SK-N-MC (cell line): ENCODE measurements around the gene TMEM44.
"Not testable (repeated sequence)": the region's sequence is repeated elsewhere in the genome, so short reads cannot be mapped to it uniquely, and the experiment has no call there.

Experiments used
- DNase-seq: peaks from one replicate; pipeline ENCODE4 v3.0.0-alpha.2; 2011; ENCODE audit warnings: low read depth, low spot score
- H3K27ac ChIP-seq: fragments of 200-600 bp; sonication (generic); 2 replicates; pipeline ENCODE4 v1.5.1; 2016; ENCODE audit warnings: mixed run types
- H3K36me3 ChIP-seq: fragments of 200-600 bp; sonication (generic); 2 replicates; pipeline ENCODE4 v1.6.1; 2017; ENCODE audit warnings: antibody characterized with exemption, low read length, mixed read lengths; ENCODE audit not compliant: insufficient read depth
- H3K4me3 ChIP-seq: fragments of 200-600 bp; sonication (generic); 2 replicates; pipeline ENCODE4 v1.5.1; 2016
- H3K9ac ChIP-seq: fragments of 200-600 bp; sonication (generic); 2 replicates; pipeline ENCODE4 v1.8.0; 2017; ENCODE audit warnings: mixed run types, mixed read lengths; ENCODE audit not compliant: insufficient read length
- H3K9me3 ChIP-seq: fragments of 200-600 bp; sonication (generic); 2 replicates; pipeline ENCODE4 v1.6.1; 2017; ENCODE audit warnings: low read depth, mild to moderate bottlenecking, antibody characterized with exemption, low read length, moderate library complexity, mixed read lengths
- EZH2 ChIP-seq: fragments of 200-600 bp; sonication (generic); IDR thresholded peaks from one replicate; pipeline ENCODE4 v1.6.1; 2017; ENCODE audit warnings: antibody characterized with exemption
- FOXP2 ChIP-seq: optimal IDR thresholded peaks from 2 replicates; pipeline ENCODE3; 2011; ENCODE audit warnings: mild to moderate bottlenecking, moderate library complexity; ENCODE audit not compliant: insufficient read depth; ENCODE audit errors: extremely low read length, control extremely low read depth
- POLR2AphosphoS5 ChIP-seq: IDR thresholded peaks from 2 replicates; pipeline ENCODE4 v1.6.1; 2012; ENCODE audit warnings: mild to moderate bottlenecking, low read depth, low read length, borderline replicate concordance

The TMEM44 gene

DNA sequence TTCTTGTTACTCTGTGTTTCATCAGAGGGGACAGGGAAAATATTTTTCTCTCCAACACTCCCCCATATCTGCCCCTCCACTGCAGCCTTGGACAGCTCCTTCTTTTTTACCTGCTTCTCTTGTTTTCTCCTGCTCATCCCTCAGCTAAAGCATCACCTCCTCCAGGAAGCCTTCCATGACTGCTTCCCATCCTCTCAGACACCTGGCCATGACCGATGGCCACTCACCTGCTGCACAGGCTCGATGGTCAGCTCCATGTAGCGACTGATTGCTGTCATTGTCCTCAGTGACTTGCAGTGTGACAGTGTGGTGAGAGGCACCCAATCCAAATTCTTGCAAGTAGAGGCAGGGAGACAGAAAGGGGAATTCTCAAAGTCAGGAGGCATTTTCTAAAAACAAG is 22.5 kb downstream of the TMEM44 start:
- Histone ChIP-seq H3K27ac (no peak overlapping the region), H3K36me3 (peaks cover 6% of the 10 kb centered on the region; the same call in 1 of the 2 replicates), H3K9ac (no peak overlapping the region), H3K9me3 (no peaks in the 10 kb centered on the region), H3K4me3 (no peak overlapping the region)
- no peak for TF ChIP-seq FOXP2
- no peak for TF ChIP-seq EZH2
- TF ChIP-seq POLR2AphosphoS5 = no peak
- DNase-seq = no peak

DNA sequence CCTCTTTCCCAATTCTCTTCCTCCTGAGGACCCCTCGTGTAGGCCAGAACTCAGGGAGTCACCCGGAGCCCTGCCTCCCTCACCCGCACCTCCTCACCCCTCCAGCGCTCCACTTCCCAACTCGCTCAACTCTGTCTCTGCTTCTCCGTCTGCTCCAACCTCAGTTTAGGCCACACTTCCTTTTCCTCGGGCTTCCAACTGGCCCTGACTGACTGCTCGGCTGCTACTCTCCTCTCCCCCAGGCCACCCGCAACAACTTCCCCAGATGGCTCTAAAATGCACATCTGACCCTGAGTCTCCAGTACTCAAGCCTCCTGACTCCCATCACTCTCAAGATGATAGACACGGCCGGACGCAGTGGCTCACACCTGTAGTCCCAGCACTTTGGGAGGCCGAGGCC is 23.6 kb downstream of the TMEM44 start:
- H3K36me3 ChIP-seq = peaks cover 3% of the 10 kb centered on the region; the same call in 1 of the 2 replicates
- H3K4me3 ChIP-seq = no peak overlapping the region
- no peak overlapping the region for H3K27ac ChIP-seq
- H3K9me3 ChIP-seq = no peaks in the 10 kb centered on the region
- H3K9ac ChIP-seq = no peak overlapping the region
- no peak for DNase-seq
- TF ChIP-seq EZH2 (no peak), FOXP2 (no peak), POLR2AphosphoS5 (no peak)

DNA sequence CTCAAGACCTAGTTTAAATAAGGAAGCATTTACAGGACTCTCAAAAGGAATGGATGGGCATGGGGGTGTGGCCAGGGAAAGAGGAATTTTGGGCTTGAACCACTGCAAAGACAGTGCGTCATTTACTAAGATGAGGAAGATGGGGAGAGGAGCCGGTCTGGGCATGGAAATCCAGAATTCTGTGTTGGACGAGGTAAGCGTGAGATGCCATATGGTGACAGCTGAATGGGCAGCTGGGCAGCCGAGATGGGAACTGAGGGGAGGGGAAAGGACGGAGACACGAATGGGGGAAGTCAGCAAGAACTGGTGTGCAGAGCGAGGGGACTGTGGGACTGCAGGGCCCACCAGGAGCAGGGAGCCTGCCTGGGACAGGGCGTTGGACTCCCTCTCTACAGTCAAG is 24.2 kb downstream of the TMEM44 start:
- Histone ChIP-seq H3K36me3 (peaks cover 4% of the 10 kb centered on the region; the same call in 1 of the 2 replicates), H3K27ac (no peak overlapping the region), H3K9me3 (no peaks in the 10 kb centered on the region), H3K4me3 (no peak overlapping the region), H3K9ac (no peak overlapping the region)
- TF ChIP-seq EZH2 = no peak
- no peak for TF ChIP-seq POLR2AphosphoS5
- no peak for TF ChIP-seq FOXP2
- DNase-seq = no peak

DNA sequence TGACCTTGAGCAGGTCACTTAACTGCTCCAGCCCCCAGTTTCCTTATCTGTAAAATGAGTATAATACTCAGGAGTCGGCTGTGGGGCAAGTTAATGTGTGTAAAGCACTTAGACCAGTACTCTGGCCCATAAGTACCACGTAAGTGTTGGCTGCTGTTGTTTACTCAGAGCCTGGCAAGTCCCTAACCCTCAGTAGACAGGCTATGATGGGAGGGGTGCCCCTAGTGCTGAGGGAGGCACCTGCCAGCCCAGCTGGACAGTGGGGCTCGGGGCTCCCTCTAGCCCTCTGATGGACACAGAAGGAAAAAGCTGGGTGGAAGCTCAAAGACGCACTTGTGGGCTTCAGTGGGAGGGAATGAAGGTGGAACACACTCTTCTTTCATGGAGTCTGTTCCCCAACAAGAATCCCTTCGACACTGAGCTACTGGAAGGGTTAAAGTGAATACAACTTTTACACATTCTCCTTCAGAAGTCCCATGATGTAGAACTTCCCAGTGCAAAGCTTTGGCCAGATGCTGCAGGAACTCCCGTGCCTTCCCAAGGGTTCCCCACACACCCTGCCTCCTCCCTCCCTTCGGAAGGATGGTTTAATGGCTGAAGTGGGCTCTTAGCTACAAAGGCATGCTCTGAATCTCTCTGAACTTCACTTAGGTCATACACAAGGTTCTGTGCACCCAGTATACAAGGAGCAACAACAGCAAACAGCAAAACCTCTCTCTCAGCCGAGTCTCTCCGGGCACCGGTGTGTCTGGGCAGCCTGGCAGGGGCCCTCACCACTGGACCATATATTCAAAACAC is 25.4 kb downstream of the TMEM44 start:
- no peak for DNase-seq
- Histone ChIP-seq H3K4me3 (no peak overlapping the region), H3K9ac (no peak overlapping the region), H3K9me3 (no peaks in the 10 kb centered on the region), H3K27ac (no peak overlapping the region), H3K36me3 (peaks cover 4% of the 10 kb centered on the region; the same call in 1 of the 2 replicates)
- no peak for TF ChIP-seq FOXP2
- no peak for TF ChIP-seq EZH2

DNA sequence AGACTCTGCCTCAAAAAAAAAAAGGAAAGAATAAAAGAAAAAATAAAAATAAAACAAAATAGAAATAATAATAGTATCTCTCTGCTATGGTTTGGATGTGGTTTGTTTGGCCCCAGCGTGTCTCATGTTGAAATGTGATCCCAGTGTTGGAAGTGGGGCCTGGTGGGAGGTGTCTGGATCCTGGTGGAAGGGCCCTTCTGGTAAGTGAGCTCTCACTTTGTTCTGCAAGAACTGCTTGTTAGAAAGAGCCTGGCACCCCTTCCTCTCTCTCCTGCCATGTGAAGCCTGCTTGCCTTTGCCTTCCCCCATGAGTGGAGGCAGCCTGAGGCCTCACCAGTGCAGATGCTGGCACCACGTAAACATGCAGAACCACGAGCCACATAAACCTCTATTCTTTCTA is 26.3 kb downstream of the TMEM44 start:
- Histone ChIP-seq H3K27ac (no peak overlapping the region), H3K9me3 (no peaks in the 10 kb centered on the region), H3K4me3 (no peak overlapping the region), H3K9ac (no peak overlapping the region), H3K36me3 (peaks cover 4% of the 10 kb centered on the region; the same call in 1 of the 2 replicates)
- TF ChIP-seq EZH2 (no peak), POLR2AphosphoS5 (no peak), FOXP2 (no peak)
- DNase-seq = no peak

DNA sequence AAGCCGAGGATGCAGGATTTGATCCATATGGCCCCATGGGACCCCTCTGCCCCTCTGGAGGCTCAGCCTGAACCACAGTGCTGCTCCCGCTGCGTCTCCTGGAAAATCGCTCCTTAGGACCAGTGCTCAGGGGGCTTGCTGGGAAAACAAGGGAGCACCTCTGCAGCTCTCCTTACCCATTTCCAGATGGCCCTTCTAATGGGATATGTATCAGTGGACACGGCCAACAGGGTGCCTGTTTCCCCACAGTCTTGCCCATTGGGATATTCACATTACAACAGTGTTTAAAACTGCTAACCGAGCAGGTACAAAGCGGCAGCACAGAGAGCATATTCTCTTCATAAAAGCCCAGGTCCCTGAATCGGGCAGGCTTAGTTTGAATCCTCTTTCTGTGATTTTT is 27.1 kb downstream of the TMEM44 start:
- Histone ChIP-seq H3K4me3 (no peak overlapping the region), H3K27ac (no peak overlapping the region), H3K9me3 (no peaks in the 10 kb centered on the region), H3K9ac (no peak overlapping the region), H3K36me3 (peaks cover 4% of the 10 kb centered on the region; the same call in 1 of the 2 replicates)
- no peak for DNase-seq
- TF ChIP-seq EZH2 (no peak), FOXP2 (no peak), POLR2AphosphoS5 (no peak)

DNA sequence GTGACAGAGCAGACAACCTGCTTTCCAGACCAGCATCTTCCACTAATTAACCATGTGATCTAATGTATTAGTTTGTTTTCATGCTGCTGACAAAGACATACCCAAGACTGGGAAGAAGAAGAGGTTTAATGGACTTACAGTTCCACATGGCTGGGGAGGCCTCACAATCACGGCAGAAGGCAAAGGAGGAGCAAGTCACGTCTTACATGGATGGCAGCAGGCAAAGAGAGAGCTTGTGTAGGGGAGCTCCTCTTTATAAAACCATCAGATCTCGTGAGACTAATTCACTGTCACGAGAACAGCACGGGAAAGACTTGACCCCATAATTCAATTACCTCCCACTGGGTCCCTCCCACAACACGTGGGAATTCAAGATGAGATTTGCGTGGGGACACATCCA is 27.9 kb downstream of the TMEM44 start:
- not testable (repeated sequence) for H3K9ac ChIP-seq, H3K4me3 ChIP-seq, H3K36me3 ChIP-seq, DNase-seq, H3K27ac ChIP-seq, H3K9me3 ChIP-seq

DNA sequence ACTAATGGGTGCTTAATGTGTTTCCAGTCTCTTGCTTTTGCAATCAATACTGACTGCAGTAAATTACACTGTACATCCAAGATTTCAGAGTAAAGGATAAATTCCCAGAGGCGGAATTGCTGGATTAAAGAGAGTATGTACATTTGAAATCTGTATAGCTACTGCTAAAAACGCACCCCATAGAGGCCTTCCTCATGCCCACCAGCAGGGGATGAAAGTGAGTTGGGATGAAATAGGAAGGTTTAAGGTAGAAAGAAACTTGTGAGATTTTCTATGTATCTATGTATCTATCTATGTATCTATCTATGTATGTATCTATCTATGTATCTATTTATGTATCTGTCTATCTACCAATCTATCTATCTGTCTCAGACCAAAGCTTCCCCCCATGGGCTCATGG is 28.4 kb downstream of the TMEM44 start:
- Histone ChIP-seq H3K27ac (no peak overlapping the region), H3K9ac (no peak overlapping the region), H3K4me3 (no peak overlapping the region), H3K36me3 (peaks cover 4% of the 10 kb centered on the region; the same call in 1 of the 2 replicates), H3K9me3 (no peaks in the 10 kb centered on the region)
- no peak for DNase-seq
- TF ChIP-seq EZH2 (no peak), POLR2AphosphoS5 (no peak), FOXP2 (no peak)

DNA sequence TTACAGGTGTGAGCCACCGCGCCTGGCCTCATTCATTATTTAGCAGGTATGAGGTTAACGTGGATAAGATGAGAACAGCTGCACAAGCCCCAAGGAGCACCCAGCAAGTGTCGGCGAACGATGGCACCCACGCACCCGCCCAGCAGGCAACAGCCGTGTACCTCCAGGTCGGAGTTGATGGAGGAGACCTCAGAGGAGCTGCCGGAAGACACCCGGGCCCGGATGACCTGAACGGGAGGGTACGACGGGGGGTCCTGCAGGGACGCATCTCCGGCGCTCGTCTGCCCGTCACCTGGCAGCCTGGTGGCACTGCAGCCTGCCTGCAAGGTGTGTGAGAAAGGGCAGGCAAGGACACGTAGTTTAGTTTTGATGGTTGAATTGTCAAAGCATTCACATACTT is 29.1 kb downstream of the TMEM44 start:
- TF ChIP-seq EZH2 = no peak
- TF ChIP-seq POLR2AphosphoS5 = no peak
- TF ChIP-seq FOXP2 = no peak
- H3K4me3 ChIP-seq = no peak overlapping the region
- no peak overlapping the region for H3K27ac ChIP-seq
- H3K9me3 ChIP-seq = no peaks in the 10 kb centered on the region
- peaks cover 4% of the 10 kb centered on the region; the same call in 1 of the 2 replicates for H3K36me3 ChIP-seq
- H3K9ac ChIP-seq = no peak overlapping the region
- no peak for DNase-seq
